Calu3 (cell line): Measurements from ENCODE around the gene ELOB. TPM values are rescaled to one million over a fixed set of nuclear protein-coding genes. Genes with fewer than 3 reads are reported as not detected.

Experiments
- BruUV-seq: library from RNA; stranded (reverse); fragments of 400-500 nt; replicated peaks from 2 replicates; lab custom pipeline; 2021; lab: Mats Ljungman, UMichigan
- CTCF ChIA-PET: fragments of 300-600 bp; sonication (Branson Sonifier 250); formaldehyde crosslinking; loops from one replicate; lab custom pipeline; 2022; ENCODE audit warnings: antibody characterized with exemption; lab: Charles Lee
- DNase-seq: peaks from one replicate; pipeline ENCODE4 v3.0.0; 2022
- H3K27ac Mint-ChIP-seq: one replicate; pipeline ENCODE4 v1.8.0; 2022; ENCODE audit warnings: mixed read lengths; ENCODE audit not compliant: unreplicated experiment
- H3K27me3 Mint-ChIP-seq: one replicate; pipeline ENCODE4 v1.8.0; 2022; ENCODE audit warnings: mixed read lengths; ENCODE audit not compliant: unreplicated experiment
- H3K36me3 Mint-ChIP-seq: one replicate; pipeline ENCODE4 v1.8.0; 2022; ENCODE audit warnings: mild to moderate bottlenecking, moderate library complexity, mixed read lengths; ENCODE audit not compliant: insufficient read depth, unreplicated experiment
- H3K4me1 Mint-ChIP-seq: one replicate; pipeline ENCODE4 v1.8.0; 2022; ENCODE audit warnings: mild to moderate bottlenecking, low read depth, mixed read lengths; ENCODE audit not compliant: unreplicated experiment
- H3K4me3 Mint-ChIP-seq: one replicate; pipeline ENCODE4 v1.8.0; 2022; ENCODE audit warnings: mild to moderate bottlenecking, low read depth, moderate library complexity, mixed read lengths; ENCODE audit not compliant: unreplicated experiment
- H3K9me3 Mint-ChIP-seq: one replicate; pipeline ENCODE4 v1.8.0; 2022; ENCODE audit warnings: low read depth, mixed read lengths; ENCODE audit not compliant: unreplicated experiment
- intact Hi-C: fragments of 100-400 bp; cut with micrococcal nuclease; formaldehyde crosslinking; loops from one replicate; pipeline ENCODE4 v1.10.0; 2022; ENCODE audit not compliant: unreplicated experiment
- total RNA-seq: library from RNA; stranded (reverse); gene quantifications from 2 replicates; pipeline ENCODE4 v1.2.3, GENCODE V29; 2022
- TF ChIP-seq, protein P1 (sequence below): fragments of 200-600 bp; IDR thresholded peaks from one replicate; pipeline ENCODE4 v1.8.0; 2022; ENCODE audit warnings: antibody characterized with exemption; ENCODE audit not compliant: unreplicated experiment

Gene ELOB
- total RNA-seq, 1 experiment from 2014 or later, result 269 TPM

DNA sequence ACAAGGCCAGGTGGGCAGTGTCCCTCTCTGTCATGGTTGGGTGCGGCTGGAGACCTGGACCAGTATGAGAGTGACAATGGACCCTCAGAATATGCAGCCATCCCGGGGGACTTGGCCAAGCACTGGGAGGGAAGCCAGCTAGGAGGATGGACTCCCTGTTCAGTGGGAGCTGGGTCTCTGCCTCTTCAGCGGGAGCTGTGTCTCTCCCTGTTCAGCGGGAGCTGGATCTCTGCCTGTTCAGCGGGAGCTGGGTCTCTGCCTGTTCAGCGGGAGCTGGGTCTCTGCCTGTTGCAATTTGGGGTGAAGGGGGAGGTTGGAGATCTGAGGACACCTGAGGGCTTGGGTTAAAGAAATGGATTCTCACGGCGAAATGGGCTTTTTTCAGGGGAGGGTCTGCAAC, 14.1 kb upstream of the ELOB start:
- Mint-ChIP-seq H3K4me1 (peaks cover 47% of the 10 kb centered on the region), H3K4me3 (no peak overlapping the region), H3K36me3 (peaks cover 10% of the 10 kb centered on the region), H3K9me3 (no peaks in the 10 kb centered on the region), H3K27ac (no peak overlapping the region), H3K27me3 (no peaks in the 10 kb centered on the region)
- intact Hi-C loops, result no loop called here
- CTCF ChIA-PET, result interaction anchor here (0.8 kb wide), 1 partner anchor 8 kb away, joined by 3 read pairs; no protein-coding TSS in a partner anchor
- DNase-seq, result no peak
- TF ChIP-seq, protein P1, sequence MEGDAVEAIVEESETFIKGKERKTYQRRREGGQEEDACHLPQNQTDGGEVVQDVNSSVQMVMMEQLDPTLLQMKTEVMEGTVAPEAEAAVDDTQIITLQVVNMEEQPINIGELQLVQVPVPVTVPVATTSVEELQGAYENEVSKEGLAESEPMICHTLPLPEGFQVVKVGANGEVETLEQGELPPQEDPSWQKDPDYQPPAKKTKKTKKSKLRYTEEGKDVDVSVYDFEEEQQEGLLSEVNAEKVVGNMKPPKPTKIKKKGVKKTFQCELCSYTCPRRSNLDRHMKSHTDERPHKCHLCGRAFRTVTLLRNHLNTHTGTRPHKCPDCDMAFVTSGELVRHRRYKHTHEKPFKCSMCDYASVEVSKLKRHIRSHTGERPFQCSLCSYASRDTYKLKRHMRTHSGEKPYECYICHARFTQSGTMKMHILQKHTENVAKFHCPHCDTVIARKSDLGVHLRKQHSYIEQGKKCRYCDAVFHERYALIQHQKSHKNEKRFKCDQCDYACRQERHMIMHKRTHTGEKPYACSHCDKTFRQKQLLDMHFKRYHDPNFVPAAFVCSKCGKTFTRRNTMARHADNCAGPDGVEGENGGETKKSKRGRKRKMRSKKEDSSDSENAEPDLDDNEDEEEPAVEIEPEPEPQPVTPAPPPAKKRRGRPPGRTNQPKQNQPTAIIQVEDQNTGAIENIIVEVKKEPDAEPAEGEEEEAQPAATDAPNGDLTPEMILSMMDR, result no peak
- BruUV-seq, result no TSS peak

DNA sequence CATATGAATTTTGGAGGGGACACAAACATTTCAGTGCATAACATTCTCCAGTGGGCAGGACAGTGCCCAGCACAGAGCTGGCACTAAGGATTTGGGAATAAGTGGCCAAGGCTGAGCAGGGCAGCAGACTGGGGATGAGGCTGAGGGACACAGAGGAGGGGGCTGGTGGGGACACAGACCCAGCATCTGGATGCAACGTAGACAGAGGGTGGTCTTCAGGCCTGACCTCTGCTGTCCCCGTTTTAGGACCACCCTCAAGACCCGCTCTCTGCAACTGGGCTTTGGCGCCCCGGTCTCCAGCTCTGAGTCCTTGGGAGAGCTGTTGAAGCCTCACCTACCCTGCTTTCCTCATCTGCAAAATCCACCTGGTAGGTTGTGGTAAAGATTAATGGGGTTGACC, 13.6 kb upstream of the ELOB start:
- CTCF ChIA-PET, result interaction anchor here (0.8 kb wide), 1 partner anchor 8 kb away, joined by 3 read pairs; no protein-coding TSS in a partner anchor
- TF ChIP-seq, protein P1, result no peak
- intact Hi-C loops, result no loop called here
- Mint-ChIP-seq H3K4me3 (no peak overlapping the region), H3K27me3 (no peaks in the 10 kb centered on the region), H3K36me3 (peaks cover 16% of the 10 kb centered on the region), H3K4me1 (peaks cover 47% of the 10 kb centered on the region), H3K9me3 (no peaks in the 10 kb centered on the region), H3K27ac (no peak overlapping the region)
- no peak for DNase-seq
- no TSS peak for BruUV-seq

DNA sequence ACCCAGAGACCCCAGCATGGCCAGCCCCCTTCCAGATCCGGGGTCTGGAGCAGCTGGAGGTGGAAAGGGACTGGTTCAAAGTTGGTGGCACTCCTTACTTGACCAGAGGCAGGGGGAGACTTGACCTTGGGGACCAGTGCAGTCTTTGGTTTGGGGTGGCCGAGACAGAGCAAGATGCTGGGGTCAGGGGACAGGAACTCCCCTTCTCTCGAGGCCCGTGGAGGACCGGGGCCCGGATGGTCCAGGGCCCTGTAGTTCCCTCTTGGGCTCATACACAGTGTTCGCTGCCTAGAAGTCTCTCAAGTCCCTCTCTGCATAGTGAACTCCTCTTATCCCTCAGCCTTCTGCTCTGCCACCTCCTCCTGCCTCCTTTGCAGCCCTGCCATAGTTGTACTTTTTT, 10.9 kb upstream of the ELOB start:
- Mint-ChIP-seq H3K9me3 (no peaks in the 10 kb centered on the region), H3K36me3 (peaks cover 18% of the 10 kb centered on the region), H3K4me3 (peak overlapping the region; percentile 14), H3K4me1 (peaks cover 38% of the 10 kb centered on the region), H3K27me3 (no peaks in the 10 kb centered on the region), H3K27ac (no peak overlapping the region)
- TF ChIP-seq, protein P1, result no peak
- DNase-seq, result no peak
- CTCF ChIA-PET, result interaction anchor here (1.0 kb wide), 1 partner anchor 10 kb away, joined by 3 read pairs; no protein-coding TSS in a partner anchor
- intact Hi-C loops, result no loop called here
- no TSS peak for BruUV-seq

DNA sequence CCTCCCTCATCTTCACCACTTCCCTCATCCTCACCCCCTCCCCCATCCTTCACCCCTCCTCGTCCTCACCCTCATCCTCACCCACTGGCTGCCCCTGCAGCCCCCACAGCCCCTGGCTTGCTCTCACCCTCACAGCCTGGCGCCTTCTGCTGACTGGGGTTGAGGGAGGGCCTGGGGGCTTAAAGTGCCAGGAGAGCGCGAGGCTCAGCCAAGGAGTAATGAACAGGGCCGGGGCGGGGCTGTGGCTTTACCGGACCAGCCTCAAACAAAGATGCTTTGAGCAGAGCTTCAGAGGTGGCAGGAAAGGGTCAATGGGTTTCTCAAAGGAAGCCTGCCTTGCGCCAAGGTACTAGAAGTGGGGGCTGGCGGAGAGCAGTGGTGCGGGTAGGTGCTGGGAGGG, 10.3 kb upstream of the ELOB start, which contains the start of gene PRSS33:
Gene PRSS33 (minus strand): TSS at position 155 of the 400 bp plus-strand sequence. CDS start 1,013 bp downstream, outside the sequence.
- peak; percentile 50 for DNase-seq
- BruUV-seq, result no TSS peak
- Mint-ChIP-seq H3K27me3 (no peaks in the 10 kb centered on the region), H3K4me3 (peak within 1 kb of the TSS; percentile 71), H3K36me3 (peaks cover 18% of the 10 kb centered on the region), H3K9me3 (no peaks in the 10 kb centered on the region), H3K27ac (peak within 1 kb of the TSS; percentile 88), H3K4me1 (peaks cover 36% of the 10 kb centered on the region)
- CTCF ChIA-PET, result interaction anchor here (1.0 kb wide), 1 partner anchor 9 kb away, joined by 3 read pairs; no protein-coding TSS in a partner anchor
- TF ChIP-seq, protein P1, result no peak
- intact Hi-C loops, result no loop called here
